ENCODE data around the gene PODXL.
"Not testable (repeated sequence)": the region's sequence is repeated elsewhere in the genome, so short reads cannot be mapped to it uniquely, and the experiment has no call there.

The PODXL gene

GRCh38 chr7:131487217-131487616 lies 69.2 kb downstream of the PODXL start:
- peak; percentile 31 for DNase-seq

DNA sequence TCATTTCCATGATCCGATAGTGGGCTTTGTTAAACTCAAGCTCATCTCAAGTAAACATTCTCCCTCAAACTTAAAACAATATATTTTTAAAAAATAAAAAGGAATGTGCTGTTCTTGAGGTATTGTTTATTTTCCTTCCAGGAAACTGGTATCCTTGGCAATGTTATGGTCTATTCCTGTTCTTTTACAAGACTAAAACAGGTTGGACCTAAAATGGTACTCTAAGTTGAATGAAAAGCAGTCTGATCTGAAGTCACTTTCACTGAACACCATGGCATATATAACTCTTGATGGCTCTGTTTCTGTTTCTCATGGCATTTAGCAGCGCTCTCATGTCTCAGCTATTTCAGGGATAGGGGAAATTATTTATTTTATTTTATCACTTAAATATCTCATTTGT lies 70.1 kb downstream of the PODXL start:
- DNase-seq: no peak

DNA sequence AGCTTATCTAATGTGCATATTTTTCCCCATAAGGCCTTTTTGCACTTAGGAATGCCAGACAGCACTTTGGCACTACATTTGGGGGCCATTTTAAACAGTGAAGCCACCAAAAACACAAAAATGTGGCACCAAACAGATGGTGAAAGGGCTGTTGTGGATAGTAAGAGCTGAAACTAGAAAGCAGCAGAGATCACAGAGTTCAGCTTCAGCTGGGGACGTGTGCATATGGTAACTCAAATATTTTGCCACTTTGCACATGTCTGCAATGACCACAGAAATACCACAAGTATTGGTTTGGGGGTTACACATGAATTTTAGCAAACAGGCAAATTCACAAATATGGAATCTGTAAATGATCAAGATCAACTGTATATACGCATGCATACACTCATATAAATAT lies 72.8 kb downstream of the PODXL start:
- no peak for DNase-seq

DNA sequence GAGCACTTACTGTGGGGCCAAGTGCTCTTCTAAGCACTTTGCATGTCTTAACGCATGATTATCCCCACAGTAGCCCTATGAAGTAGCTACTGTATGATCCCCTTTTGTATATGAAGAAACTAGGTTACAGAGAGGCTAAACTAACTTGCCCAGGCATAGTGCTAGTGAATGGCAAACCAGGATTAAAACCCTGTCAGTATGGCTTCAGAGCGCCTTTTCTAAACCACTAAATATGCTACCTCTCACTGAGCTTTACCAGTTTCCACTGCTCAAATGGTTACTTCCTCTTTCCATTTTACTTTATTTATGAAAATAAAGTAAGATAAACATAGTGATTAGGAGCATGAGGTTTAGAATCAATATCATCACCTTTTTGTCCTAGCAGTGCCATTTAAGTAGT lies 73.6 kb downstream of the PODXL start:
- no peak for DNase-seq

DNA sequence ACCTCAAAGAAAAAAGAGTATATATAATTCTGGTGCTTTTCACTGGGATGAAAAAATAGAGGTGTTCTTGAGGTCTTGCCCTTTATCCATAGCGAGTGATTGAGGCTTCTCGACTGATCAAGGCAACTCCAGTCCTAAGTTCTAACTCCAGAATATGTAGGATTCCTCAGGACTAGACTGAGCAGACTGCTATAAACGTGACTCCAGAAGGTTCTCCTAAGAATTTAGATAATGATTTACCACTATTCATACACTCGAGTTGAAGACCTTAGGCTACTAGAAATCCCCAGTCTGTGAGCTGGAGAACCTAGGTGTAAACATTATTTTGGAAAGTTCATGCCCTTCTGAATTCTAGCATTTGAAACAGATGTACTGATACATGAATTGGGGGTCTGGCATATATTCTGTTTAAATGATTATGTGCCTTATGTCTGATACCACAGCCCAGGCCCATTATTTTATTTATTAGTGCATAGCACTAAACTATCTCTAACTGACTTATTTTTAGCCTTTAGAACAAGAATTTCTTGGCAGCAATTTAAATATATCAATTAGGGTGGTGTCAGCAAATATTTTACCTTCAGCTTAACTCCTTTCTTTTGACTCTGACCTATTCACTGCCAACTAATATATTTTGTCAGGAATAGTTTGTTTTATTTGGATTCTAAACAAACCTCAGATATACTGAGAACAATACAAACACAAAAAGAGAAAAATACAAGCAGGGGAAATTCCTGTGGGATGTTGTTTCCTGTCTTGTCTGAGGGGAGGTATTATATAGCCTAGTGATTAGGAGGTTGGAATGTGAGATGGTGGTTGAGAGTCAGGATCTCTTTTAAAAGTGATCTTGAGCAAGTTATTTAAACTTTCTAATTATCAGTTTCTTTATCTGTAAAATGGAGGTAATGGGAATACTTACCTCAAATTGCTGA lies 75.8 kb downstream of the PODXL start:
- DNase-seq: no peak

GRCh38 chr7:131476740-131477139 lies 79.7 kb downstream of the PODXL start:
- no peak for DNase-seq

DNA sequence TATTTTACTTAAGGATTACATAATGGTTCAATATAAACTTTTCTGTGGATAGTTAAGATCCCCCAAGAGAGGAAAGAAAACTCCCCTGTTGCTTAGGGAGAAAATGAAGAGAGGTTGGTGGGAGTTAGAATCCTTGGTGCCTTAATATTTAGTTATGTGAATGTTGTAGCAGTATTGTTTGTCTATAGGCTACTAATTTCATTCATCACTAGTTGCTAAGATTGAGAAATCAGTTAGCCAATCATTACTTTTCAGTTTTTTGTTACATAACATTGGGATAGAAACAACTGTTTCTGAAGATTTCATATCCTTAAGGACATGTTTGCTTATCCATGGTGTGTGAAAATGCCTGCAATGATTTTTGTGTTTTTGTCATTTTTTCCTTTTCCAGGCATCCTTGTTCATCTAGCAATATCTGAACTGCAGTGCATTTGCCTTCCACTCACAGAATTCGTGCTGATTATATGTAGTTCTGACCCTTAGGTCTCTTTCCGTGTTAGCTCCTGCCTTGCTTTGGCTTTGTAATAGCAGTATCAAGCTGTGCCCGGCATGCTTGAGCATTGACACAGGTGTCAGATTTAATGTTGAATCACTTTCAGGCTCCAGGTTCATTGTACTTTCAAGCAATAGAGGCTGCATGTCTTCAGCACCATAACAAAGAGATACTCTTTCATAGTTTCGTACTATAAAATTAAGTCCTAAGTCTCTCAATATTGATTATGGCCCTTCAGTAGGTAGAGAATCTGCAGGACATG lies 85.0 kb downstream of the PODXL start:
- DNase-seq: no peak

GRCh38 chr7:131467788-131468187 lies 88.6 kb downstream of the PODXL start:
- DNase-seq: no peak

- DNase-seq: peak; percentile 84
Observed at GRCh38 chr7:131466735-131467365, 89.6 kb downstream of the PODXL start.

- DNase-seq: not testable (repeated sequence)
Observed at GRCh38 chr7:131462715-131463114, 93.7 kb downstream of the PODXL start.

- no peak for DNase-seq
Observed at GRCh38 chr7:131462059-131462458, 94.4 kb downstream of the PODXL start.

DNA sequence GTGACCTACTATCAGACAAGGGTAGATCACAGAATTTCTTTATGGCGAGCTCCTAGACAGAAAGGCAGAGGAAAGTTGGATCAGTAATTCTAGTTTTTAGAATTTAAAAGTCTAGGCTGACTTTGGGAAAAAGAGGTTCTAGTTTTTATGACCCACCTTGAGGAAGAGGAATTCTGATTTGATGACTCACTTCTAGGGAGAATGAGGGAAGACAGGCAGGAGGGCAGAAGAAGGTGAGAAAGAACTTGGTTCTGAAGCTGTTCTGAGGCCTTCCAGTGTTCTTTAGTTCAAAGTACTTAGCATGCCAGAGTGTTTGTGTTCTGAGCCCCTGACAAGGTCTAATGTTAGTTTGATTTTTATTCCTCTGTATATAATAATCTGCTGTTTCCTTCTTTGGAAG lies 97.2 kb downstream of the PODXL start:
- DNase-seq: no peak

GRCh38 chr7:131456338-131456737 lies 100.1 kb downstream of the PODXL start:
- DNase-seq: no peak

- DNase-seq: no peak
Observed at GRCh38 chr7:131455546-131455945, 100.9 kb downstream of the PODXL start.

GRCh38 chr7:131455001-131455400 lies 101.4 kb downstream of the PODXL start:
- DNase-seq: no peak

GRCh38 chr7:131454498-131454897 lies 101.9 kb downstream of the PODXL start:
- no peak for DNase-seq

All from NCI-H82 (cell line).